NK-92 (cell line): ENCODE data around the gene CCDC192.

ENCODE experiments used
- DNase-seq: peaks from one replicate; lab custom pipeline; 2025; ENCODE audit not compliant: unreplicated experiment; lab: John Stamatoyannopoulos, UW

Gene CCDC192

GRCh38 chr5:127916885-127917573 is 213.8 kb downstream of the CCDC192 start:
- DNase-seq: no peak

GRCh38 chr5:127919006-127919796 is 216.0 kb downstream of the CCDC192 start:
- DNase-seq: no peak

GRCh38 chr5:127919818-127920217 is 216.6 kb downstream of the CCDC192 start:
- no peak for DNase-seq

- DNase-seq: no peak
These were observed 217.7 kb downstream of the CCDC192 start for GRCh38 chr5:127920936-127921335.

GRCh38 chr5:127922603-127923002 is 219.4 kb downstream of the CCDC192 start:
- DNase-seq: no peak

- DNase-seq: no peak
These were observed 220.8 kb downstream of the CCDC192 start for GRCh38 chr5:127923804-127924570.

GRCh38 chr5:127924606-127925005 is 221.4 kb downstream of the CCDC192 start:
- no peak for DNase-seq

GRCh38 chr5:127925916-127926315 is 222.7 kb downstream of the CCDC192 start:
- DNase-seq: no peak

GRCh38 chr5:127926974-127927373 is 223.8 kb downstream of the CCDC192 start:
- no peak for DNase-seq

- DNase-seq: no peak
These were observed 224.9 kb downstream of the CCDC192 start for GRCh38 chr5:127928053-127928452.

- DNase-seq: no peak
These were observed 227.1 kb downstream of the CCDC192 start for GRCh38 chr5:127930311-127930710.

GRCh38 chr5:127931396-127931795 is 228.2 kb downstream of the CCDC192 start:
- DNase-seq: no peak

- DNase-seq: no peak
These were observed 230.2 kb downstream of the CCDC192 start for GRCh38 chr5:127933348-127933747.

GRCh38 chr5:127934791-127935256 is 231.6 kb downstream of the CCDC192 start:
- no peak for DNase-seq

- DNase-seq: no peak
These were observed 232.2 kb downstream of the CCDC192 start for GRCh38 chr5:127935398-127935797.

- no peak for DNase-seq
These were observed 233.3 kb downstream of the CCDC192 start for GRCh38 chr5:127936439-127936972.

- DNase-seq: no peak
These were observed 235.6 kb downstream of the CCDC192 start for GRCh38 chr5:127938746-127939145.

GRCh38 chr5:127940854-127941253 is 237.7 kb downstream of the CCDC192 start:
- DNase-seq: no peak

- DNase-seq: no peak
These were observed 238.5 kb downstream of the CCDC192 start for GRCh38 chr5:127941646-127942045.

- no peak for DNase-seq
These were observed 239.3 kb downstream of the CCDC192 start for GRCh38 chr5:127942246-127943060.

GRCh38 chr5:127943061-127943371 is 239.8 kb downstream of the CCDC192 start:
- DNase-seq: no peak
